GM19351 (cell line): ENCODE measurements around the gene ZNF821.
"Not testable (repeated sequence)": the region's sequence is repeated elsewhere in the genome, so short reads cannot be mapped to it uniquely, and the experiment has no call there.

Source experiments
- ATAC-seq: cut with Tn5 transposase; IDR thresholded peaks from one replicate; pipeline ENCODE4 v1.9.1; 2021; ENCODE audit warnings: mild to moderate bottlenecking, moderate library complexity; ENCODE audit not compliant: unreplicated experiment

The ZNF821 gene

GRCh38 chr16:71903608-71904007 is 19.6 kb upstream of the ZNF821 start:
- no peak for ATAC-seq

- ATAC-seq = no peak
These were observed 18.8 kb upstream of the ZNF821 start for GRCh38 chr16:71902656-71903365.

- ATAC-seq = no peak
These were observed 15.2 kb upstream of the ZNF821 start for GRCh38 chr16:71899171-71899570.

GRCh38 chr16:71896764-71897368 is 12.9 kb upstream of the ZNF821 start:
- no peak for ATAC-seq

GRCh38 chr16:71895679-71896365 is 11.8 kb upstream of the ZNF821 start:
- peak; percentile 22 for ATAC-seq

- peak; percentile 76 for ATAC-seq
These were observed 11.1 kb upstream of the ZNF821 start, which contains the start of gene IST1 for GRCh38 chr16:71894921-71895678. TSS of gene IST1 (plus strand) at chr16:71895531. CDS start at chr16:71915641, 20,110 bp downstream.

- no peak for ATAC-seq
These were observed 10.4 kb upstream of the ZNF821 start for GRCh38 chr16:71894229-71894920.

GRCh38 chr16:71893888-71894228 is 9.9 kb upstream of the ZNF821 start:
- ATAC-seq = no peak

GRCh38 chr16:71889147-71889546 is 5.2 kb upstream of the ZNF821 start:
- no peak for ATAC-seq

- ATAC-seq = no peak
These were observed 1.3 kb upstream of the ZNF821 start for GRCh38 chr16:71885261-71885650.

- ATAC-seq = peak; percentile 37
These were observed 674 bp downstream of the ZNF821 start for GRCh38 chr16:71883168-71883848.

- peak; percentile 15 for ATAC-seq
These were observed 1.3 kb downstream of the ZNF821 start for GRCh38 chr16:71882505-71883167.

- no peak for ATAC-seq
These were observed 3.8 kb downstream of the ZNF821 start for GRCh38 chr16:71880176-71880575.

GRCh38 chr16:71878911-71879310 is 5.1 kb downstream of the ZNF821 start:
- no peak for ATAC-seq

- no peak for ATAC-seq
These were observed 10.8 kb downstream of the ZNF821 start for GRCh38 chr16:71873199-71873598.

GRCh38 chr16:71870818-71871217 is 13.2 kb downstream of the ZNF821 start:
- ATAC-seq = no peak

- no peak for ATAC-seq
These were observed 14.9 kb downstream of the ZNF821 start for GRCh38 chr16:71869089-71869488.

GRCh38 chr16:71867939-71868338 is 16.0 kb downstream of the ZNF821 start:
- ATAC-seq = no peak

GRCh38 chr16:71867175-71867574 is 16.8 kb downstream of the ZNF821 start:
- not testable (repeated sequence) for ATAC-seq
